ENCODE measurements around the gene DHRS9.
A peak's percentile ranks its signal among the peaks of the same experiment; 100 is the strongest.
"Not testable (repeated sequence)": the region's sequence is repeated elsewhere in the genome, so short reads cannot be mapped to it uniquely, and the experiment has no call there.

The DHRS9 gene

GRCh38 chr2:169136428-169136827 lies 67.1 kb downstream of the DHRS9 start:
- not testable (repeated sequence) for DNase-seq (ENCODE audit: low spot score)

GRCh38 chr2:169136885-169137534 lies 67.6 kb downstream of the DHRS9 start:
- no peak for DNase-seq (ENCODE audit: low spot score)

DNA sequence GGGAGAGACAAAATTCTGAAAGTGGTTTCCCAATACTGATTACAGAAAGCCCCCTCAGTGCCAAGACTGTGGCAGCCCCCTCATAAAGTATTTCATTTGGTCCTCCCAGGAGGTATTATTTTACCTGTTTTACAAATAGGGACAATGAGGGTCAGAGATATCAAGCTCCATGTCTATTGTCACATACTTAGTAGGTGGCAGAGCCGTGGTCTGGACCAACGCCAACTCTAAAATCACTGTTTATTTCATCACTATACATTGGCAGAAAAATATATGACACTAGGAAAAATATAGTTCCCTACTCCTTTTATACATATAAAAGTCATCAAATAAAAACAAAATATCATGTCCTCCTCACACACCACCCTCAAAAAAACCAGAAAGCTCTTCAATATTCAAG lies 68.6 kb downstream of the DHRS9 start:
- DNase-seq (ENCODE audit: low spot score) = no peak

- no peak for DNase-seq (ENCODE audit: low spot score)
These were observed 69.8 kb downstream of the DHRS9 start for GRCh38 chr2:169139145-169139544.

GRCh38 chr2:169139993-169140767 lies 70.8 kb downstream of the DHRS9 start:
- DNase-seq (ENCODE audit: low spot score) = no peak

DNA sequence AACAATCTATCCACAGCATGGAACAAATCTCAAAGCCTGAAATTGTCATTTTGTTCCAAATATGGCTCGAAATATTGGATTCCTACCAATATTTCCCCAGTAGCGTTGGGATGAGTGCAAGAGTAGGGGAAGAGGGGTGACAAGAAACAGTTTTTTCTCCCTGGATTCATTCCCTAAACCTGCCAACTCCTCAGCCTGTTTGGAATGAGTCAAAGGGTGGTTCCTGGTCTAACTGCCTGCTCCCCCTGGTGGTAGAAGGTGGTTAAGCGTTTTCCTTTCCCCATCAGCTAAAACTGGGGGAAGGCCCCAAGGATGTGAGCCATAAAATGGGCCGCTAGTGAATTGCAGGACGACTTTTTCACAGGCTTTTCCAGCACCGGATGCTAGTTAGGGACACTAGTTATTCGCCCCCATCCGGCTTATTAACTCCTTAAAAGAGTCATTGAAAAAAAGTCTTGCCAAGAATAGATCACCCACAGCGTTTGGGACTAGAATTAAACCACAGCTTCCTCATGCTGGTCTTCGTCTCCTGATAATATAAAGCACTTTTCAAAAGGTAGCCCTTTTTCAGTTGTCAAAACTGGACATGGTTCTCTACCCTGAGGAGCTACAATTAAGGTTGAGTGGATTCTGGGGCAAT lies 72.5 kb downstream of the DHRS9 start:
- peak; percentile 30 for DNase-seq (ENCODE audit: low spot score)

DNA sequence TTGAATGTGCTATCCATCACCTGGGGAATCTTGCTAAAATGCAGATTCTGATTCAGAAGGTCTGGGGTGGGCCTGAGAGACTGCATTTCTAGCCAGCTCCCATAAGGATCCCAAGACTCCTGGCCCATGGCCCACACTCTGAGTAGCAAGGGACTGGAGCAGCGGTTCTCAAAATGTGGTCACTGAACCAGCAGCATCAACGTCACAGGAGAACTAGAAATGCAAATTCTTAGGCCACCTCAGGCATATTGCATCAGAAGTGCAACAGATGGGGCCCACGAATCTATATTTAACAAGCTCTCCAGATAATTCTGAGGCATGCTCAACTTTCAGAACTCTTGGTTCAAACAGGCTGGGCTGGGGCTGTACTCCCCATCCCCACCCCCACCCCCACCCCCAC lies 74.6 kb downstream of the DHRS9 start:
- no peak for DNase-seq (ENCODE audit: low spot score)

Data from globus pallidus (tissue), 1 donor.